Fibroblast of villous mesenchyme (primary cell): ENCODE measurements around the gene SH2D4B. TPM values are rescaled to one million over a fixed set of nuclear protein-coding genes. Genes with fewer than 3 reads are reported as not detected.

Experiments
- DNase-seq: peaks from one replicate; pipeline ENCODE4 v3.0.0-alpha.2; 2010; ENCODE audit warnings: low read depth
- H3K4me3 ChIP-seq: 2 replicates; pipeline ENCODE4 v1.5.1; 2011; ENCODE audit warnings: low read depth, mild to moderate bottlenecking, low read length
- total RNA-seq: library from RNA; depleted of rRNA; stranded (reverse); fragments of >200 nt; gene quantifications from 2 replicates; pipeline ENCODE4 v1.2.3, GENCODE V29; 2012
- TF ChIP-seq, protein P1 (sequence below): IDR thresholded peaks from 2 replicates; pipeline ENCODE4 v1.5.1; 2012; ENCODE audit warnings: low read depth, mild to moderate bottlenecking, low read length; ENCODE audit not compliant: insufficient read depth

The SH2D4B gene
- total RNA-seq, 1 donor: not detected

- H3K4me3 ChIP-seq: no peak overlapping the region
- no peak for DNase-seq
- TF ChIP-seq, protein P1, sequence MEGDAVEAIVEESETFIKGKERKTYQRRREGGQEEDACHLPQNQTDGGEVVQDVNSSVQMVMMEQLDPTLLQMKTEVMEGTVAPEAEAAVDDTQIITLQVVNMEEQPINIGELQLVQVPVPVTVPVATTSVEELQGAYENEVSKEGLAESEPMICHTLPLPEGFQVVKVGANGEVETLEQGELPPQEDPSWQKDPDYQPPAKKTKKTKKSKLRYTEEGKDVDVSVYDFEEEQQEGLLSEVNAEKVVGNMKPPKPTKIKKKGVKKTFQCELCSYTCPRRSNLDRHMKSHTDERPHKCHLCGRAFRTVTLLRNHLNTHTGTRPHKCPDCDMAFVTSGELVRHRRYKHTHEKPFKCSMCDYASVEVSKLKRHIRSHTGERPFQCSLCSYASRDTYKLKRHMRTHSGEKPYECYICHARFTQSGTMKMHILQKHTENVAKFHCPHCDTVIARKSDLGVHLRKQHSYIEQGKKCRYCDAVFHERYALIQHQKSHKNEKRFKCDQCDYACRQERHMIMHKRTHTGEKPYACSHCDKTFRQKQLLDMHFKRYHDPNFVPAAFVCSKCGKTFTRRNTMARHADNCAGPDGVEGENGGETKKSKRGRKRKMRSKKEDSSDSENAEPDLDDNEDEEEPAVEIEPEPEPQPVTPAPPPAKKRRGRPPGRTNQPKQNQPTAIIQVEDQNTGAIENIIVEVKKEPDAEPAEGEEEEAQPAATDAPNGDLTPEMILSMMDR: no peak
Measured at GRCh38 chr10:80671847-80672246, 134.1 kb downstream of the SH2D4B start.

GRCh38 chr10:80672613-80673012, 134.9 kb downstream of the SH2D4B start:
- no peak for DNase-seq
- TF ChIP-seq, protein P1: no peak
- no peak overlapping the region for H3K4me3 ChIP-seq

DNA sequence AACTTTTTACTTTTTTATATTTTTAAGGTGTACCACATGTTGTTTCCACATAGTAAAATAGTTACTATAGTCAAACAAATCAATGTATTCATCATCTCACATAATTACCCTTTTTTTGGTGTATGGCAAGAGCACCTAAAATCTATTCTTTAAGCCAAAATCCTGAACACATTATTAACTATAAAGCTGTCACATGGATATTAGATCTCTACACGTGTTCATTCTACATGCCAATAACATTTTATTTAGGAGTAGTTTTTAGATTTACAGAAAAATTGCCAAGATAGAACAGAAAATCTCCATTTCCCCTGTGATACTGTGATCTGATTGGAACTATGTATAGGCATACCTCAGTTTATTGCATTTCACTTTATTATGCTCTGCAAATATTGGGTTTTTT, 137.1 kb downstream of the SH2D4B start:
- H3K4me3 ChIP-seq: no peak overlapping the region
- no peak for DNase-seq
- TF ChIP-seq, protein P1: no peak

GRCh38 chr10:80681142-80681541, 143.4 kb downstream of the SH2D4B start:
- TF ChIP-seq, protein P1: no peak
- H3K4me3 ChIP-seq: no peak overlapping the region
- no peak for DNase-seq

- TF ChIP-seq, protein P1: no peak
- DNase-seq: peak; percentile 39
- H3K4me3 ChIP-seq: no peak overlapping the region
Measured at GRCh38 chr10:80684259-80684658, 146.6 kb downstream of the SH2D4B start.

- no peak for DNase-seq
- H3K4me3 ChIP-seq: no peak overlapping the region
- TF ChIP-seq, protein P1: no peak
Measured at GRCh38 chr10:80685355-80685754, 147.7 kb downstream of the SH2D4B start.

DNA sequence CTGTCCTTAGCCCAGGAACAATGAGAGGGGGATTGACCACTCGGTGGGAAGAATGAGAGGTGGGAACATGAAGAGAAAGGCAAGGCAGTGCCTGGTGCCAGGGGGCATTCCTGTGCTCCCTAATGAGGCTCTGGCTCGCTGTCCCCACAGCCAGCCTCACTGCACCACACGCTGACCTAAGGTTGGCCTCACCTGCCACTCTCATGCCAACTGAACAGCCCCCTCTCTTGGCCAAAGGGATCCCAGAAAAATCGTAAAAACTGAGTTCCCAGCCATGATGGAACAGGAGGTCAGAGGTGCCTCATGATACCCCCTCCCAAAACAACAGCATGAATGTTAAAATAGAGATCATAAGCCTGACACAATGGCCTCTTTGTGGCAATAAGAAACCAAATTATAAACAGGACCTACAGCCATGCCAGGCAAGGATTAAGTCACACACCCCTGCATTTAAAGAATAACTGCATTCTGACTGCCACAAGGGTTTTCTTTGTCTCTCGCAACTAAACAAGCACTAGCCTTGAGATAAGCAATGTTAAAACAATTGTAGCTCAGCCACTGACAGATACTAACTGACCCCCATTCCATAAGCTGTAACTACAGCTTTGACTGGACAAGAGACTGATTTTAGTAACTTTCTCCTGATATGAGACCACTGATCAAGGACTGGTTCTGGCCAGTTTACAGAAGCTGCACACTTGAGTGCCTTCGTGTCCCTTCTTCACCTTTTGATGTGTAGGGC, 149.2 kb downstream of the SH2D4B start:
- no peak for DNase-seq
- TF ChIP-seq, protein P1: no peak
- H3K4me3 ChIP-seq: no peak overlapping the region
